Panc1 (cell line): ENCODE data around the gene KRTAP2-3.

ENCODE experiments used
- POLR2AphosphoS5 ChIP-seq: IDR thresholded peaks from 2 replicates; pipeline ENCODE4 v1.6.1; 2012; ENCODE audit warnings: mild to moderate bottlenecking, low read depth, low read length, moderate library complexity
- SIN3A ChIP-seq: IDR thresholded peaks from 2 replicates; pipeline ENCODE4 v1.6.1; 2012; ENCODE audit warnings: low read depth, mild to moderate bottlenecking, low read length, moderate library complexity, borderline replicate concordance; ENCODE audit not compliant: insufficient read depth
- TF ChIP-seq, protein P1 (sequence below): fragments of 450-650 bp; IDR thresholded peaks from 2 replicates; pipeline ENCODE4 v1.5.1; 2017; ENCODE audit warnings: mild to moderate bottlenecking

DNA sequence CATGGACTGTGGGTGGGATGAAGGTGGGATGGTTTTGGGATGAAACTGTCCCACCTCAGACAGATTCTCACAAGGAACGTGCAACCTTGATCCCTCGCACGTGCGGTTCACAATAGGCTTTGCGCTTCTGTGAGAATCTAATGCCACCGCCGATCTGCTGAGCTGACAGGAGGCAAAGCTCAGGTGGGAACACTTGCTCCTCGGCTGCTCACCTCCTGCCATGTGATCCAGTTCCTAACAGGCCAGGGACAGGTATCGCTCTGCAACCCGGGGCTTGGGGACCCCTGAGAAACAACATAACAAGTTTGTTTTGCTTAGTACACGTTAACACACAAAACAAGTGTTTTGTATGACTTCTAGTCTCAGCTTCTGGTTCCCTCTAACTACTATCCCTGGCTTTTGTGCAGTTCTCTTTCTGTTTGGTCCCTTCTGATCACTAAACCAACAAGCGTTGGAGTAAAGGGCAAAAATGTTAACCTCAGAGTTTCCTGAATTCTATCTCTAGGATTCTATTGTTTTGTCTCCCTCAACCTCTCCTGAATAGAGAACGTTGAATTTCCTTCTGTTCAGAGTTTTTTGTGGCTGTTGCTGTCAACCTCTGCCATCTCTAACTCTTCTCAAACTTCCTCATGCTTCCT is 43.2 kb downstream of the KRTAP2-3 start:
- TF ChIP-seq POLR2AphosphoS5 (no peak), SIN3A (no peak)
- TF ChIP-seq, protein P1, sequence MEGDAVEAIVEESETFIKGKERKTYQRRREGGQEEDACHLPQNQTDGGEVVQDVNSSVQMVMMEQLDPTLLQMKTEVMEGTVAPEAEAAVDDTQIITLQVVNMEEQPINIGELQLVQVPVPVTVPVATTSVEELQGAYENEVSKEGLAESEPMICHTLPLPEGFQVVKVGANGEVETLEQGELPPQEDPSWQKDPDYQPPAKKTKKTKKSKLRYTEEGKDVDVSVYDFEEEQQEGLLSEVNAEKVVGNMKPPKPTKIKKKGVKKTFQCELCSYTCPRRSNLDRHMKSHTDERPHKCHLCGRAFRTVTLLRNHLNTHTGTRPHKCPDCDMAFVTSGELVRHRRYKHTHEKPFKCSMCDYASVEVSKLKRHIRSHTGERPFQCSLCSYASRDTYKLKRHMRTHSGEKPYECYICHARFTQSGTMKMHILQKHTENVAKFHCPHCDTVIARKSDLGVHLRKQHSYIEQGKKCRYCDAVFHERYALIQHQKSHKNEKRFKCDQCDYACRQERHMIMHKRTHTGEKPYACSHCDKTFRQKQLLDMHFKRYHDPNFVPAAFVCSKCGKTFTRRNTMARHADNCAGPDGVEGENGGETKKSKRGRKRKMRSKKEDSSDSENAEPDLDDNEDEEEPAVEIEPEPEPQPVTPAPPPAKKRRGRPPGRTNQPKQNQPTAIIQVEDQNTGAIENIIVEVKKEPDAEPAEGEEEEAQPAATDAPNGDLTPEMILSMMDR: no peak
